Gastrocnemius medialis (tissue), 4 donors: ENCODE measurements around the gene ANKRD17. TPM values are rescaled to one million over a fixed set of nuclear protein-coding genes. Genes with fewer than 3 reads are reported as not detected.

Experiments
- ATAC-seq, 2 donors: fragments of 150-250 bp; one replicate each; pipeline ENCODE4 v1.9.1; 2016
- DNase-seq, 2 donors: peaks; one replicate each; pipeline ENCODE4 v3.0.0-alpha.2; 2019
- H3K27ac ChIP-seq, 4 donors: fragments of 200-600 bp; sonication (generic); 1 replicate in 1 of 4; 2 replicates in 3 of 4; pipeline ENCODE4 v1.5.1; 2016 to 2018; ENCODE audit warnings: mild to moderate bottlenecking in 2 of 4, moderate library complexity in 1 of 4
- H3K27me3 ChIP-seq, 3 donors: fragments of 200-600 bp; sonication (generic) in 2 of 3; 1 replicate in 1 of 3; 2 replicates in 2 of 3; pipeline versions ENCODE4 v1.5.1 to v1.6.0; 2016 to 2019; ENCODE audit warnings: mild to moderate bottlenecking in 1 of 3, moderate library complexity in 1 of 3
- H3K36me3 ChIP-seq, 2 donors: fragments of 200-600 bp; sonication (generic) in 1 of 2; one replicate each; pipeline ENCODE4 v1.5.1; 2017 to 2018
- H3K4me1 ChIP-seq, 2 donors: fragments of 200-600 bp; sonication (generic) in 1 of 2; one replicate each; pipeline ENCODE4 v1.5.1; 2016 to 2017; ENCODE audit warnings: mild to moderate bottlenecking in 2 of 2
- H3K4me3 ChIP-seq, 4 donors: fragments of 200-600 bp; sonication (generic) in 3 of 4; 1 replicate in 1 of 4; 2 replicates in 3 of 4; pipeline ENCODE4 v1.5.1; 2016 to 2019; ENCODE audit warnings: mild to moderate bottlenecking in 2 of 4
- H3K9me3 ChIP-seq, 3 donors: fragments of 200-600 bp; sonication (generic) in 2 of 3; 1 replicate in 1 of 3; 2 replicates in 2 of 3; pipeline ENCODE4 v1.5.1; 2016 to 2019
- POLR2A ChIP-seq, 2 donors: fragments of 450-650 bp; IDR thresholded peaks; one replicate each; pipeline ENCODE4 v1.6.1; 2017; ENCODE audit warnings: antibody characterized with exemption in 2 of 2, mild to moderate bottlenecking in 2 of 2, moderate library complexity in 2 of 2
- in situ Hi-C, 4 donors: fragments of 200-750 bp; cut with MboI; loops; one replicate each; pipeline versions ENCODE4 v1.15.0 to v1.8.0; 2017; ENCODE audit warnings: low sequenced_read_pairs in 4 of 4
- intact Hi-C: fragments of 100-400 bp; cut with DNase I; formaldehyde crosslinking; loops from one replicate; pipeline ENCODE4 v1.15.1; 2023; ENCODE audit warnings: low total_unique reads
- total RNA-seq, 4 donors: library from RNA; depleted of rRNA; stranded (reverse); fragments of >200 nt; gene quantifications; one replicate each; pipeline versions ENCODE4 v1.1.0 to v1.2.3, GENCODE V29; 2016
- TF ChIP-seq, protein P1 (sequence below), 5 experiments: fragments of 450-650 bp in 3 of 5; fragments of 200-600 bp in 2 of 5; sonication (generic) in 2 of 5; IDR thresholded peaks in 4 of 5; conservative IDR thresholded peaks in 1 of 5; 1 replicate in 4 of 5; 2 replicates in 1 of 5; pipeline ENCODE4 v1.5.1; 2016 to 2019; ENCODE audit warnings: antibody characterized with exemption in 5 of 5, mild to moderate bottlenecking in 3 of 5, moderate library complexity in 3 of 5

ANKRD17 gene
- total RNA-seq, 4 donors from 2014 or later, result 40.8 to 68.5 (median 54.8) TPM

GRCh38 chr4:73068491-73069337 lies 189.9 kb downstream of the ANKRD17 start:
- Histone ChIP-seq H3K4me1 (peaks cover 5 to 26% of the 10 kb centered on the region in 2 donors), H3K27me3 (no peaks in the 10 kb centered on the region), H3K9me3 (no peaks in the 10 kb centered on the region), H3K27ac (peak overlapping the region; percentile 88 to 94 (median 93)), H3K4me3 (peak overlapping the region; percentile 80 to 92 (median 86)), H3K36me3 (peaks cover 0 to 13% of the 10 kb centered on the region in 2 donors)
- ATAC-seq (peak; percentile 2 to 4), DNase-seq (no peak)
- no peak for TF ChIP-seq POLR2A (IDR thresholded peaks at IDR 0.05)
- TF ChIP-seq, protein P1, sequence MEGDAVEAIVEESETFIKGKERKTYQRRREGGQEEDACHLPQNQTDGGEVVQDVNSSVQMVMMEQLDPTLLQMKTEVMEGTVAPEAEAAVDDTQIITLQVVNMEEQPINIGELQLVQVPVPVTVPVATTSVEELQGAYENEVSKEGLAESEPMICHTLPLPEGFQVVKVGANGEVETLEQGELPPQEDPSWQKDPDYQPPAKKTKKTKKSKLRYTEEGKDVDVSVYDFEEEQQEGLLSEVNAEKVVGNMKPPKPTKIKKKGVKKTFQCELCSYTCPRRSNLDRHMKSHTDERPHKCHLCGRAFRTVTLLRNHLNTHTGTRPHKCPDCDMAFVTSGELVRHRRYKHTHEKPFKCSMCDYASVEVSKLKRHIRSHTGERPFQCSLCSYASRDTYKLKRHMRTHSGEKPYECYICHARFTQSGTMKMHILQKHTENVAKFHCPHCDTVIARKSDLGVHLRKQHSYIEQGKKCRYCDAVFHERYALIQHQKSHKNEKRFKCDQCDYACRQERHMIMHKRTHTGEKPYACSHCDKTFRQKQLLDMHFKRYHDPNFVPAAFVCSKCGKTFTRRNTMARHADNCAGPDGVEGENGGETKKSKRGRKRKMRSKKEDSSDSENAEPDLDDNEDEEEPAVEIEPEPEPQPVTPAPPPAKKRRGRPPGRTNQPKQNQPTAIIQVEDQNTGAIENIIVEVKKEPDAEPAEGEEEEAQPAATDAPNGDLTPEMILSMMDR (IDR thresholded peaks at IDR 0.05 in 4 of 5, conservative IDR thresholded peaks at IDR 0.05 in 1 of 5), result no peak
- intact Hi-C loops (loop anchor here (1.0 kb wide), 1 partner anchor 189 kb away; no protein-coding TSS in a partner anchor), in situ Hi-C loops (loop anchor here in 3 of 4 donors (5.0 to 25.0 kb wide), 3 partner anchors 184 to 1094 kb away; partner anchors contain the start of genes ANKRD17 (in 1 of the 3) and MTHFD2L (in 1 of the 3))

- peak overlapping the region; percentile 80 to 92 (median 86) for H3K4me3 ChIP-seq
- TF ChIP-seq POLR2A (IDR thresholded peaks at IDR 0.05), result no peak
- TF ChIP-seq, protein P1 (IDR thresholded peaks at IDR 0.05 in 4 of 5, conservative IDR thresholded peaks at IDR 0.05 in 1 of 5), result no peak
- ATAC-seq (no peak), DNase-seq (no peak)
- no peaks in the 10 kb centered on the region for H3K9me3 ChIP-seq
- peak overlapping the region; percentile 88 to 94 (median 93) for H3K27ac ChIP-seq
- H3K36me3 ChIP-seq, result peaks cover 0 to 17% of the 10 kb centered on the region in 2 donors
- in situ Hi-C loops (loop anchor here in 3 of 4 donors (5.0 to 25.0 kb wide), 3 partner anchors 184 to 1094 kb away; partner anchors contain the start of genes ANKRD17 (in 1 of the 3) and MTHFD2L (in 1 of the 3)), intact Hi-C loops (no loop called here)
- H3K4me1 ChIP-seq, result peaks cover 5 to 26% of the 10 kb centered on the region in 2 donors
- no peaks in the 10 kb centered on the region for H3K27me3 ChIP-seq
Measured at GRCh38 chr4:73067971-73068394, 190.6 kb downstream of the ANKRD17 start.

DNA sequence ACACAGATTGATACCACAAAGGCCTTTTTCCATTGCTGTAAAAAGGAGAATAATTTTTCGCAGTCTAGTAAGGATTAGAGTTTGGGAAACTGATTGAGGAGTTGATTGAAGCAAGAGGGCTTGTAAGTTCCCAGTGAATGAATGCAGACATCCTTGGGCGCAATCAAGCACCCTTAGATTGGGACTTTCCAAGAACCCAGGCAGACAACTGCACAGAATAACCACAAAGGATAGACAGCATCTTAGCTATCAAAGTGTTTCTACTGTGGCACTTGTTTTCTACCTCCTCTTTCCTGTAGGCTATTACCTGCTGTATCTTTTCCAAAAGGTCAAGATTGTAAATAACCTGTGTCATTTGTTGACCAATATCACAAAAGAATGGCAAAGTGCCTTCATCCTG lies 191.7 kb downstream of the ANKRD17 start:
- ATAC-seq (no peak), DNase-seq (no peak)
- no peak overlapping the region for H3K4me3 ChIP-seq
- H3K27ac ChIP-seq, result no peak overlapping the region
- TF ChIP-seq POLR2A (IDR thresholded peaks at IDR 0.05), result no peak
- TF ChIP-seq, protein P1 (IDR thresholded peaks at IDR 0.05 in 4 of 5, conservative IDR thresholded peaks at IDR 0.05 in 1 of 5), result no peak
- H3K4me1 ChIP-seq, result peaks cover 5 to 26% of the 10 kb centered on the region in 2 donors
- H3K9me3 ChIP-seq, result no peaks in the 10 kb centered on the region
- H3K27me3 ChIP-seq, result no peaks in the 10 kb centered on the region
- H3K36me3 ChIP-seq, result peaks cover 0 to 26% of the 10 kb centered on the region in 2 donors
- in situ Hi-C loops, result loop anchor here in 3 of 4 donors (5.0 to 25.0 kb wide), 3 partner anchors 185 to 1095 kb away; partner anchors contain the start of genes ANKRD17 (in 1 of the 3) and MTHFD2L (in 1 of the 3)
- intact Hi-C loops, result no loop called here

GRCh38 chr4:73066445-73066844 lies 192.2 kb downstream of the ANKRD17 start:
- Histone ChIP-seq H3K27ac (no peak overlapping the region), H3K27me3 (no peaks in the 10 kb centered on the region), H3K36me3 (peaks cover 0 to 30% of the 10 kb centered on the region in 2 donors), H3K9me3 (no peaks in the 10 kb centered on the region), H3K4me3 (no peak overlapping the region), H3K4me1 (peaks cover 5 to 26% of the 10 kb centered on the region in 2 donors)
- in situ Hi-C loops (loop anchor here in 3 of 4 donors (5.0 to 25.0 kb wide), 3 partner anchors 186 to 1096 kb away; partner anchors contain the start of genes ANKRD17 (in 1 of the 3) and MTHFD2L (in 1 of the 3)), intact Hi-C loops (no loop called here)
- no peak for ATAC-seq
- TF ChIP-seq POLR2A (IDR thresholded peaks at IDR 0.05), result no peak
- TF ChIP-seq, protein P1 (IDR thresholded peaks at IDR 0.05 in 4 of 5, conservative IDR thresholded peaks at IDR 0.05 in 1 of 5), result no peak
- DNase-seq, result no peak
